Measurements from ENCODE around the gene TSSC4. TPM values are rescaled to one million over a fixed set of nuclear protein-coding genes. Genes with fewer than 3 reads are reported as not detected.

TSSC4 gene
- total RNA-seq, 2 donors from 2014 or later, result 35.6 to 59.0 TPM

DNA sequence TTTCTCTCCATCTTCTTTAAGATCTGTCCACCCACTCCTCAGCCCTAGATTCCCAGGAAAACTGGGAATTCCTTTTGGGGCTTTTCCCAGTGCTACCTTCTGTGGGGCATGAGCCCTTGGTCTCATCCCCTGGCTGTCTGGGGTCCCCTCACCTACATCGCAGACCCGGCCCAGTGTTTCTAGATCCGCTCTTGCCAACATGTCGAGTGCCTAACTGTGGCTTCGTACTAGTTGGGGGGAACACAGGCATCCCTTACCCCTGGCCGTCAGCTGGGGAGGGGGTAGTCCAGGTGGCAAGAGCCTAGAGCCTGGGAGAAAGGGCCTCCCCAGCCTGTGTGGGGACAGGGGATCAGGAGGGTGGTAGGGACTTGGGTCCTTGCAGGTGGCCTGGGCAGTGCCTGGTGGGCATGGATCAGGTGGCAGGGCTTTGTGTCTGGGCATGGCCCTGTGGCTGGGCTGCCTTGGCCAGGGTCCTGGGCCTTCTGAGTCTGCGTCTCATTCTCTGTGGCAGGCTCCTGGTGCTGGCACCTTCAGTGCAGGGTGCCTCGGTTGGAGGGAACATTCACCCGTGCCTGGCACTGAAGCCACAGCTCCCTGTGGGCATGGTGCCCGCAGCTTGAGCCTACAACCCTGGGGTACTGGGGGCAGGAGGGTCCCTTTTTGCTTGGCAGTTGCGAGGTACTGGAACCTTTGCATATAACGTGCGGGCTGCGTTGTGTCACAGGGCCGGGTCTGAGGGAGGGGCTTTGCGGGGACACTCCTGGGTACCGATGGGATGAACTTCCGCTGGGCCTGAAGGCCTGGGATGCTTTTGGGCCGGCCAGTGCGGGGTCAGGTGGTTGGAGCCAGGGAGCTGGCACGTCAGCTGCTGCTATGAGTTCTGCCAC lies 48.4 kb downstream of the TSSC4 start:
- H3K9me3 ChIP-seq, result no peaks in the 10 kb centered on the region
- no peak for DNase-seq
- H3K36me3 ChIP-seq, result no peaks in the 10 kb centered on the region
- H3K4me3 ChIP-seq, result no peak overlapping the region
- H3K9ac ChIP-seq (ENCODE audit: low read depth in 2 of 2, low read length in 2 of 2), result no peak overlapping the region
- TF ChIP-seq CTCF (IDR thresholded peaks at IDR 0.05), result no peak
- H3K4me1 ChIP-seq, result peaks cover 19% of the 10 kb centered on the region
- no peak overlapping the region for H3K27ac ChIP-seq
- intact Hi-C loops (cut with DNase I), result no loop called here
- H3K27me3 ChIP-seq, result no peaks in the 10 kb centered on the region

DNA sequence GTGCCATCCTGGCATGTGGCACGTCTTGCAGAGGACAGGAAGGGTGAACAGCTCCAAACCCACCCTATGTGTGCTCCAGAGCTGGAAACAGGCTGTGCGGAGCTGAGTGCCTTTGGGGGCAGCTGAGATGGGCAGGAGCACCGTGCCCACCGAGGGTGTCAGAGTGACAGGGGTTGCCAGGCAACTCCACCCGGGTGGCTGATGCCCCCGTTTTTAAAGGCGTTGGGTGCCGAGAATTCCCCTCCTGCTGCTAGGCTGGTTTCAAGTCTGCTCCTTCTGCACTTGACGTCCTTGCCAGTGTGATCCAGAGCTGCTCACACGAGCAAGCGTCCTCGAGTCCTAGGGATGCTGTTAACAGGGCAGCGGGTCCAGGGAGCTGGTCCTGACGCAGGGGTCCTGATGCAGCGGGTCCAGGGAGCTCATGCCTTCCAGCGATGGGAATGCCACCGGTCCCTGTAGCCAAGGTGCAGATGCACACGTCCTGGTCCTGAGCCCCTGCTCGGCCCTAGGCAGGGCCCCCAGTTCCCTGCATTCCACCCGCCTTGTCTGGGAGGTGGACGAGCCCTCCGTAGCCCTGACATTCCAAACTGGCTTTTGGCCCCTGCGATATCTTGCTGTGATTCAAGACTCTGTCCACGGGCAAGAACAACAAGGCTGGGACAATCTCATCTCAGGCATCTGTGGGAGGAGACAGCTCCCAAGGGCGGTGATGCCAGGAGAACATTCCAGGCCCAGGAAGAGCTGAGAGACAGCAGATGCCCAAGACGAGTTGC lies 49.2 kb downstream of the TSSC4 start:
- Histone ChIP-seq H3K36me3 (no peaks in the 10 kb centered on the region), H3K9me3 (no peaks in the 10 kb centered on the region), H3K4me3 (no peak overlapping the region), H3K27ac (no peak overlapping the region), H3K9ac (ENCODE audit: low read depth in 2 of 2, low read length in 2 of 2) (no peak overlapping the region), H3K27me3 (no peaks in the 10 kb centered on the region), H3K4me1 (peaks cover 19% of the 10 kb centered on the region)
- intact Hi-C loops (cut with DNase I), result no loop called here
- DNase-seq, result no peak
- no peak for TF ChIP-seq CTCF (IDR thresholded peaks at IDR 0.05)

GRCh38 chr11:2450321-2451041 lies 49.9 kb downstream of the TSSC4 start:
- Histone ChIP-seq H3K27ac (no peak overlapping the region), H3K36me3 (no peaks in the 10 kb centered on the region), H3K4me3 (no peak overlapping the region), H3K27me3 (no peaks in the 10 kb centered on the region), H3K9me3 (no peaks in the 10 kb centered on the region), H3K4me1 (peaks cover 19% of the 10 kb centered on the region), H3K9ac (ENCODE audit: low read depth in 2 of 2, low read length in 2 of 2) (no peak overlapping the region)
- intact Hi-C loops (cut with DNase I), result no loop called here
- TF ChIP-seq CTCF (IDR thresholded peaks at IDR 0.05), result no peak
- DNase-seq, result no peak

- H3K4me1 ChIP-seq, result peaks cover 13% of the 10 kb centered on the region
- H3K27me3 ChIP-seq, result no peaks in the 10 kb centered on the region
- DNase-seq, result no peak
- H3K4me3 ChIP-seq, result no peak overlapping the region
- intact Hi-C loops (cut with DNase I), result no loop called here
- H3K9me3 ChIP-seq, result no peaks in the 10 kb centered on the region
- H3K27ac ChIP-seq, result no peak overlapping the region
- TF ChIP-seq CTCF (IDR thresholded peaks at IDR 0.05), result no peak
- no peak overlapping the region for H3K9ac ChIP-seq (ENCODE audit: low read depth in 2 of 2, low read length in 2 of 2)
- no peaks in the 10 kb centered on the region for H3K36me3 ChIP-seq
These were observed 50.8 kb downstream of the TSSC4 start for GRCh38 chr11:2451336-2451735.

GRCh38 chr11:2451916-2452315 lies 51.4 kb downstream of the TSSC4 start:
- no peaks in the 10 kb centered on the region for H3K27me3 ChIP-seq
- H3K9me3 ChIP-seq, result no peaks in the 10 kb centered on the region
- no peak overlapping the region for H3K4me3 ChIP-seq
- H3K4me1 ChIP-seq, result peaks cover 7% of the 10 kb centered on the region
- DNase-seq, result no peak
- no peak for TF ChIP-seq CTCF (IDR thresholded peaks at IDR 0.05)
- H3K36me3 ChIP-seq, result no peaks in the 10 kb centered on the region
- no peak overlapping the region for H3K9ac ChIP-seq (ENCODE audit: low read depth in 2 of 2, low read length in 2 of 2)
- H3K27ac ChIP-seq, result no peak overlapping the region
- intact Hi-C loops (cut with DNase I), result no loop called here
